Fibroblast of lung (primary cell): Measurements from ENCODE around the gene IL18R1. TPM values are rescaled to one million over a fixed set of nuclear protein-coding genes. Genes with fewer than 3 reads are reported as not detected.

Source experiments
- DNase-seq, 2 donors: peaks; one replicate each; pipeline versions ENCODE4 v3.0.0 to v3.0.0-alpha.2; 2010; ENCODE audit warnings: low read depth in 2 of 2
- H2AFZ ChIP-seq: 2 replicates; pipeline ENCODE4 v1.5.1; 2012; ENCODE audit warnings: low read length, control low read depth, inconsistent platforms
- H3K27ac ChIP-seq: 2 replicates; pipeline ENCODE4 v1.5.1; 2011; ENCODE audit warnings: low read length, control low read depth; ENCODE audit not compliant: insufficient read depth
- H3K27me3 ChIP-seq: 2 replicates; pipeline ENCODE4 v1.5.1; 2011; ENCODE audit warnings: mild to moderate bottlenecking, low read length; ENCODE audit not compliant: control insufficient read depth, insufficient read depth
- H3K36me3 ChIP-seq: 2 replicates; pipeline ENCODE4 v1.5.1; 2011; ENCODE audit warnings: low read length; ENCODE audit not compliant: control insufficient read depth, insufficient read depth
- H3K4me1 ChIP-seq: 2 replicates; pipeline ENCODE4 v1.5.1; 2011; ENCODE audit warnings: low read length; ENCODE audit not compliant: control insufficient read depth, insufficient read depth; ENCODE audit errors: extremely low read depth
- H3K4me2 ChIP-seq: 2 replicates; pipeline ENCODE4 v1.5.1; 2011; ENCODE audit warnings: low read length, control low read depth; ENCODE audit not compliant: insufficient read depth; ENCODE audit errors: extremely low read depth
- H3K4me3 ChIP-seq, 4 experiments: fragments of 200-600 bp in 1 of 4; sonication (generic) in 1 of 4; replicated peaks in 1 of 4; 2 replicates each; pipeline ENCODE4 v1.5.1; 2011 to 2016; ENCODE audit warnings: low read length in 4 of 4, low read depth in 3 of 4, mild to moderate bottlenecking in 3 of 4, control low read depth in 2 of 4, inconsistent platforms in 1 of 4, mixed read lengths in 1 of 4; ENCODE audit not compliant: insufficient read depth in 1 of 4; ENCODE audit errors: control extremely low read depth in 1 of 4
- H3K79me2 ChIP-seq: 2 replicates; pipeline ENCODE4 v1.5.1; 2012; ENCODE audit warnings: mild to moderate bottlenecking, low read length, inconsistent platforms; ENCODE audit not compliant: control insufficient read depth, insufficient read depth
- H3K9ac ChIP-seq: 2 replicates; pipeline ENCODE4 v1.5.1; 2011; ENCODE audit warnings: mild to moderate bottlenecking, low read length, control low read depth; ENCODE audit not compliant: insufficient read depth
- H3K9me3 ChIP-seq: 2 replicates; pipeline ENCODE4 v1.5.1; 2012; ENCODE audit warnings: low read depth, low read length; ENCODE audit not compliant: control insufficient read depth, insufficient read depth
- H4K20me1 ChIP-seq: 2 replicates; pipeline ENCODE4 v1.5.1; 2011; ENCODE audit warnings: low read length; ENCODE audit not compliant: control insufficient read depth, insufficient read depth; ENCODE audit errors: extremely low read depth
- CTCF ChIP-seq, 2 donors: IDR thresholded peaks in 1 of 2; conservative IDR thresholded peaks in 1 of 2; 1 replicate in 1 of 2; 2 replicates in 1 of 2; pipeline ENCODE4 v1.5.1; 2011 to 2012; ENCODE audit warnings: low read length in 2 of 2, control low read depth in 1 of 2, inconsistent platforms in 1 of 2, low read depth in 1 of 2, mild to moderate bottlenecking in 1 of 2
- EZH2 ChIP-seq: IDR thresholded peaks from 2 replicates; pipeline ENCODE4 v1.5.1; 2012; ENCODE audit warnings: low read length, control low read depth, mild to moderate bottlenecking; ENCODE audit errors: missing control alignments
- polyA plus RNA-seq, 2 donors: library from polyadenylated mRNA; depleted of rRNA in 1 of 2; stranded (reverse) in 1 of 2; unstranded in 1 of 2; fragments of >200 nt; gene quantifications; 2 replicates each; pipeline ENCODE4 v1.2.1, GENCODE V29; 2011 to 2012; ENCODE audit warnings: missing spikeins in 1 of 2
- total RNA-seq: library from RNA; depleted of rRNA; stranded (reverse); fragments of >200 nt; gene quantifications from 2 replicates; pipeline ENCODE4 v1.2.1, GENCODE V29; 2014

Gene IL18R1
- total and polyA plus RNA-seq, 2 donors (not counting 1 experiment from before 2014, with no cell fraction given) = 0.10 to 0.50 TPM

- no peaks in the 10 kb centered on the region for H3K4me1 ChIP-seq
- no peak for DNase-seq
- no peaks in the 10 kb centered on the region for H3K27me3 ChIP-seq
- no peaks in the 10 kb centered on the region for H3K9me3 ChIP-seq
- no peaks in the 10 kb centered on the region for H4K20me1 ChIP-seq
- no peak overlapping the region for H3K27ac ChIP-seq
- no peak overlapping the region for H2AFZ ChIP-seq
- no peak overlapping the region for H3K4me2 ChIP-seq
- H3K4me3 ChIP-seq = no peak overlapping the region
- H3K79me2 ChIP-seq = no peaks in the 10 kb centered on the region
- H3K36me3 ChIP-seq = no peaks in the 10 kb centered on the region
- no peak overlapping the region for H3K9ac ChIP-seq
- TF ChIP-seq EZH2 (no peak), CTCF (conservative IDR thresholded peaks at IDR 0.05 in 1 of 2, IDR thresholded peaks at IDR 0.05 in 1 of 2; ENCODE audit: low read depth in 1 of 2, low read length in 2 of 2) (no peak)
Measured at GRCh38 chr2:102331311-102331980, 24.1 kb upstream of the IL18R1 start.

DNA sequence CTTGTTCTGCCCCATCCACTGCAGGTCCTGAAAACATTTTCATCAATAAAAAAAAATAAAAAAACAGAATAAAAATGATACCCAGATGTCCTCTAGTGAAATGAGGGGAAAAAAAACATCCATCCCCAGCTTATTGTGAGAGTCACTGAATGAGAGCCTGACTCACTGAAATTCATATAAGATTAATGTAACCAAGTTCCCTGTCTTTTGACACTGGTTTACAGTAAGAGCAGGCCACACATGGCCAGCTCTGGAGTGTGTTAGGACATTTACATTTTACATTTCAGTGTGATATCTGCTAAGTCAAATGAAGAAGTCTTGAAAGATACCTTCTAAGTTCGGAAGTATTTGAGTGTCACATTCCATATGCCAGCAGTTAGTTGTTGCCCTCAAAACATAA, 21.1 kb upstream of the IL18R1 start:
- no peak overlapping the region for H2AFZ ChIP-seq

GRCh38 chr2:102335871-102336366, 19.7 kb upstream of the IL18R1 start:
- TF ChIP-seq CTCF (conservative IDR thresholded peaks at IDR 0.05 in 1 of 2, IDR thresholded peaks at IDR 0.05 in 1 of 2; ENCODE audit: low read depth in 1 of 2, low read length in 2 of 2) (no peak), EZH2 (no peak)
- no peaks in the 10 kb centered on the region for H4K20me1 ChIP-seq
- no peak overlapping the region for H2AFZ ChIP-seq
- H3K36me3 ChIP-seq = no peaks in the 10 kb centered on the region
- H3K27ac ChIP-seq = no peak overlapping the region
- H3K79me2 ChIP-seq = no peaks in the 10 kb centered on the region
- no peak for DNase-seq
- no peaks in the 10 kb centered on the region for H3K27me3 ChIP-seq
- H3K4me1 ChIP-seq = peaks cover 3% of the 10 kb centered on the region
- H3K4me2 ChIP-seq = no peak overlapping the region
- no peak overlapping the region for H3K9ac ChIP-seq
- no peaks in the 10 kb centered on the region for H3K9me3 ChIP-seq
- H3K4me3 ChIP-seq = no peak overlapping the region

More for the DNA sequence above, 21.1 kb upstream of the IL18R1 start:
- H3K9ac ChIP-seq = no peak overlapping the region
- H3K27me3 ChIP-seq = no peaks in the 10 kb centered on the region
- TF ChIP-seq CTCF (conservative IDR thresholded peaks at IDR 0.05 in 1 of 2, IDR thresholded peaks at IDR 0.05 in 1 of 2; ENCODE audit: low read depth in 1 of 2, low read length in 2 of 2) (no peak), EZH2 (no peak)
- no peak overlapping the region for H3K4me3 ChIP-seq
- peaks cover 3% of the 10 kb centered on the region for H3K4me1 ChIP-seq
- no peaks in the 10 kb centered on the region for H3K79me2 ChIP-seq
- peak in 1 of 2 donors; percentile 26 for DNase-seq
- no peaks in the 10 kb centered on the region for H3K9me3 ChIP-seq
- H3K36me3 ChIP-seq = no peaks in the 10 kb centered on the region
- H3K4me2 ChIP-seq = no peak overlapping the region
- H4K20me1 ChIP-seq = no peaks in the 10 kb centered on the region
- no peak overlapping the region for H3K27ac ChIP-seq
